NCI-H1436 treated with DMSO at 0.1 percent for 48 hours (cell line): ENCODE results near the gene SP100.
"Not testable (repeated sequence)": the region's sequence is repeated elsewhere in the genome, so short reads cannot be mapped to it uniquely, and the experiment has no call there.

ENCODE experiments used
- DNase-seq: peaks from one replicate; lab custom pipeline; 2025; lab: John Stamatoyannopoulos, UW

Gene SP100

DNA sequence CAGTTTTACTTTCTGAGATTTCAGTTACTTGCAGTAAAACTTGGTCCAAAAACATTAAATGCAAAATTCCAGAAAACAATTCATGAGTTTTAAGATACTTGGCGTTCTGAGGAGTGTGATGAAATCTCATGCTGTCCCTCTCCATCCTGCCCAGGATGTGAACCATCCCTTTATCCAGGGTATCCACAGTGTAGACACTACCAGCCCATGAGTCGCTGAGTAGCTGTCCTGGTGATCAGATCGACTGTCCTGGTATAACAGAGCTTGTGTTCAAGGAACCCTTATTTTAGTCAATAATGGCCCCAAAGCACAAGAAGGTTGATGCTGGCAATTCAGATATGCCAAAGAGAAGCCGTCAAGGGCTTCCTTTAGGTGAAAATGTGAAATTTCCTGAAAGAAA lies 3.2 kb downstream of the SP100 start:
- DNase-seq, result no peak

- DNase-seq, result no peak
Observed at GRCh38 chr2:230422149-230422548, 6.1 kb downstream of the SP100 start.

GRCh38 chr2:230423851-230424458 lies 8.0 kb downstream of the SP100 start:
- no peak for DNase-seq

DNA sequence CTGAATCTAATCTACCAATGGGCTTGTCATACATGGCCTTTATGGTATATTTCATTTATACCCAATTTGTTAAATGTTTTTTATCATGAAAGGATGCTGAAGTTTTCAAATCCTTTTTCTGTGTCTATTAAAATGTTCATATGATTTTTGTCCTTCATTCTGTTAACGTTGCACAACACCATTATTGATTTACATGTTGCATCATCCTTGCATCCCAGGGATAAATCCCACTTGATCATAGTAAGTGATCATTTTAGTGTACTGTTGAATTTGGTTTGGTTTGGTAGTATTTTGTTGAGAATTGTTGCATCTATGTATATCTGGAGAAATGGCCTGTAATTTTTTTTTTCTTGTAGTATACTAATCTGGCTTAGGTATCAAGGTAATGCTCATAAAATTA lies 9.4 kb downstream of the SP100 start:
- no peak for DNase-seq

GRCh38 chr2:230429513-230429912 lies 13.5 kb downstream of the SP100 start:
- DNase-seq, result no peak

DNA sequence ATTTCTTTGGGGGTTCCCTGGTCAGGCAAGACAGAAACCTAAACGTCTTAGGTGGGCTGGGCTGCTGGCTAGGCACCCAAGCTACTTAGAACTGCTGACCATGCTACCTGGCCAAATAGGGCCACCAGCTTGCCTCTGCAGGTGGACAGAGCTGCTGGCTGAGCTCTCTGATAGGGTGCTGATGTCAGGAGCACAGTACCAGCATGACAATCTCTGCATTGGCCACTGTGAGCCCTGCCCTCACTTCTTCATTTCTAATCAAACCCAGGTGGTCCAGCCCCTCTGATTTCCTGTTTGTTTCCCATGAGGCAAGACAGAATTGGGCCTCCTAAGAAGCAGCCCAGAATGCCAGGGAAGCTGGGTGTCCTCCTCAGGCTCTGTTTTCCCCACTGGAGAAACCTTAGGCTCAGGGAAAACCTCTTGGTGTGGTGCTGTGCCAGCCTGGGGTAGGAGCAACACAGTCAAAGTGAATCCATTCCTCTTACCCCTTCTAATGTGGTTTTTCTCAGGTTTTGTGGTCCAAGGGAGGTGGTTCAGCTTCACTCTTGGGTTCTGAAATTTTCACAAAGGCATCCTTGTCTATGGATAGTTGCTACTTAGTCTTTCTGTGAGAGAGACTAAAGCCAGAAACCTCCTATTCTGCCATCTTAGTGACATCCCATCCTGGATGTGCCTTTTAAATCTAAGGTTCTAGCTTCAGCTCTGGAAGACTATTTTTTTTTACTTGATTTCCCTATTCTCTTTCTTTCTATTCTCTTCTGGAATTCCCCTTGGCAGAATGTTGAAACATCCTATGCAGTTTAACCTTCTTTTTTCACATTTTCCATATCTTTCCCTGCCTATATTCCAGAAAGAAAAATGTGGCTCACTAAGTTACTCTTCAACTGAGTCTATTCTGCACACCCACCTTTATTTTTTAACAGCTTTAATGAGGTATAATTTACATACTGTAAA lies 15.2 kb downstream of the SP100 start:
- no peak for DNase-seq

GRCh38 chr2:230434677-230435324 lies 18.8 kb downstream of the SP100 start:
- no peak for DNase-seq

GRCh38 chr2:230435431-230435830 lies 19.4 kb downstream of the SP100 start:
- no peak for DNase-seq

GRCh38 chr2:230439121-230439520 lies 23.1 kb downstream of the SP100 start:
- DNase-seq, result not testable (repeated sequence)

GRCh38 chr2:230439590-230439989 lies 23.6 kb downstream of the SP100 start:
- DNase-seq, result no peak

- DNase-seq, result no peak
Observed at GRCh38 chr2:230441227-230441897, 25.4 kb downstream of the SP100 start.

DNA sequence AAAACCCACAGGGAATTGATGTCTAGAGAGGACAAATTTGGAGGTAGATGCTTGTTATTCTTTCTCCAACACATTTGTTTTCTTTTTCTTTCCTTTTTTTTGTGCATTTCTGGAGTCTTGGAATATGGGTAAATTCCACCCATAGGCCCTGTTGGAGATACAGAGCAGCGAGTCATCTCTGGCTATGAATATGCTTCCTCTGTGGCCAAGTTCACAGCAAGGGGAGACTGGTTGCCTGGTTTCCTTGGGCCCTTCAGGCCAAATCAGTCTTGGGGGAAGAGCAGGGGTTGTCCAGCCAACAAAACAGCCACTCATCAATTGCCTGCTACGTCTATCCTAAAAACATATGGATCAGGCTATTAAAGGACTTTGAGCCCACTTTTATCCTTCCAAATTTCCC lies 27.5 kb downstream of the SP100 start:
- no peak for DNase-seq

- no peak for DNase-seq
Observed at GRCh38 chr2:230444832-230445231, 28.8 kb downstream of the SP100 start.

- DNase-seq, result no peak
Observed at GRCh38 chr2:230447036-230447435, 31.0 kb downstream of the SP100 start.

DNA sequence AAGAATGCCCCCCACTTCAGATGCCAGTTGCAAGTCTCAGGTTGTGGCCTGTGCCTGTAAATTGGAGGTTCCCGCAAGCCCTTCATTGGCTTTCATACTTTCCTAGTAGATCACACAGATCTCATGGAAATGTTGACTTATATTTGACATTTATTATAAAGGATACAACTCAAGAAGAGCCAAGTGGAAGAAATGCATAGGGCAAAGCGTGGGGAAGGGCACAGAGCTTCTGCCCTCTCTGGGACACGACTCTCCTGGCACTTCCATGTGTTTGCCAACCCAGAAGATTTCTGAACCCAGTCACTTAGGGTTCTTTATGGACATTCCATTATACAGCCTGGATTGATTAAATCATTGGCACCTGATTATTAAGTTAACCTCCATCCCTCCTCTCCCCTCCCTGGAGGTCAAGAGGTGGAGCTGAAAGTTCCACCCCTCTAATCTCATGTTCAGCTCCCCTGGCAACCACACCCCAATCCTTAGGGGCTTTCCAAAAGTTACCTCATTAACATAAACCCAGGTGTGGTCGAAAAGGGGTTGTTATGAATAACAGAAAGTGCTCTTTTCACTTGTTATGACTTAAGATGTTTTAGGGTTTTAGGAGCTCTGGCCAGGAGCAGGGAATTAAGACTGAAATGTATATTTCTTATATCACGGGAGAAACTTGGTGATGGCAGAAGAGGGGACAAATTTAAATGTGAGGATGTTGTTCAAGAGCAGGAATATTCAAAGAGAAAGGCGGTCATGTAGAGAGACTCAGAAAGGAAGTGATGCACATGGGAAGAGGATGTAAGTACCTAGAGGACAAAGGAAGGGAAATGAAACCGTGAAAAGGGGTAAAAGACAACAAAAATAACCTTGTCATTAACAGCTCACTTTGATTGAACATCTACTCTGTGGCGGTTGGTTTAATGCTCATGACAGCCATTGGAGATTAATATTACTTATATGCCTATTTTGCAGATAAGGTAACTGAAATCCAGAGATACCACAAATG lies 31.8 kb downstream of the SP100 start:
- DNase-seq, result no peak

GRCh38 chr2:230449901-230450467 lies 34.0 kb downstream of the SP100 start:
- DNase-seq, result no peak

GRCh38 chr2:230453006-230453405 lies 37.0 kb downstream of the SP100 start:
- DNase-seq, result no peak

DNA sequence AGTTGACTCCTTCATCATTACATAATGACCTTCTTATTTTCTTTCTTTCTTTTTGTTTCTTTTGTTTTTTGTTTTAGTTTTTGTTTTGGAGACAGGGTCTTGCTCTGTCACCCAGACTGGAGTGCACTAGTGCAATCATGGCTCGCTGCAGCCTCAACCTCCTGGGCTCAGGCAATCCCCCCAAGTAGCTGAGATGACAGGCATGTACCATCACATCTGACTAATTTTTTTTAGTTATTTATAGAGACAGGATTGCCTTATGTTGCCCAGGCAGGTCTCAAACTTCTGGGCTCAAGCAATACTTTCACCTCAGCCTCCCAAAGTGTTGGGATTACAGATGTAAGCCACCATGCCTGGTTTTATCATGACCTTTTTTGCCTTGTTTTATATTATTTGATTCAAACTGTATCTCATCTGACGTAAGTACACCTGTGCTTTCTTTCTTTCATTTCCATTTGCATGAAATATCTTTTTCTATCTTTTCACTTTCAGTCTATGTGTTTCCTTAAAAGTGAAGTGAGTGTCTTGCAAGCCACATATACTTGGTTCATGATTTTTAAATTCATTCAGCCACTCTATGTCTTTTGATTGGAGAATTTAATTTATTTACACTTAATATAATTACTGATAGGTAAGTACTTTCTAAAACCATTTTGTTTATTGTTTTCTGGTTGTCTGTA lies 39.1 kb downstream of the SP100 start:
- no peak for DNase-seq

DNA sequence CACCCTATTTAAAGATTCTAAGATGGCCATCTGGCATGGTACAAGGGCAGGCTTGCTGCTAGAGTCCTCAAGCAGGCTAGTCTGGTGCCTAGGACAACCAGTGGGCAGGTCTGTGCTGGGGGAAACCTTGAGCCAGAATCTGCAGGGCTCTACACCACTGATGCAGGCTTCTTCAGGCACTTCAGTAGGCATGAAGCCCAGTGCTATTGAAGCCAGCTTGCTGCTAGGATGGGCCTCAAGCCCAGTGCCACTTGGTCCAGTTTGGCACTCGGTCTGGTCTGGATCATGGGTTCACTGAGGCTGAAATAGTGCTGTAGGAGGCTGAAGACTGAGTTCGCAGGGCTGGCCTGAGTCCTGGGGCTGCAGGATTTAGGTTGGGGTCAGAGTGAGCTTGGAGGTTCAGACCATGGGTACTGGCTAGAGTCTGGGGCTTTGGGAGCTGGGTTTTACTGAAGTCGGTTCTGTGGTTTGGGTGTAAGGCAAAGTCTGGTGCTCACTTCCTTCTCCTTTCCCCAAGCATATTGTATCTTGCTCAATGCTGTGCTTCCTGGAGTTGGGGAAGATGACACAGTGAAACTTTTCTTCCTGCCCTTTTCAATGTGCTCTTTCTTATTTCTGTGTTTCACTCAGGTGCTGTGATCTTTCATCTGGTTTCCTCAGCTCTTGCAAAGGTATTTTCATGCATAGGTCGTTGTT lies 41.2 kb downstream of the SP100 start:
- no peak for DNase-seq

- no peak for DNase-seq
Observed at GRCh38 chr2:230457793-230458192, 41.8 kb downstream of the SP100 start.
